Pulmonary artery endothelial cell (primary cell): ENCODE data around the gene NXF1. TPM values are rescaled to one million over a fixed set of nuclear protein-coding genes. Genes with fewer than 3 reads are reported as not detected.
"Not testable (repeated sequence)": the region's sequence is repeated elsewhere in the genome, so short reads cannot be mapped to it uniquely, and the experiment has no call there.

Source experiments
- DNase-seq: peaks from one replicate; pipeline ENCODE4 v3.0.0-alpha.2; 2011; ENCODE audit warnings: low read depth, low spot score
- total RNA-seq: library from RNA; depleted of rRNA; stranded (reverse); fragments of >200 nt; gene quantifications from 2 replicates; pipeline ENCODE4 v1.2.3, GENCODE V29; 2014

NXF1 gene
- 14.8 and 38.9 TPM in 2 replicates for total RNA-seq

DNA sequence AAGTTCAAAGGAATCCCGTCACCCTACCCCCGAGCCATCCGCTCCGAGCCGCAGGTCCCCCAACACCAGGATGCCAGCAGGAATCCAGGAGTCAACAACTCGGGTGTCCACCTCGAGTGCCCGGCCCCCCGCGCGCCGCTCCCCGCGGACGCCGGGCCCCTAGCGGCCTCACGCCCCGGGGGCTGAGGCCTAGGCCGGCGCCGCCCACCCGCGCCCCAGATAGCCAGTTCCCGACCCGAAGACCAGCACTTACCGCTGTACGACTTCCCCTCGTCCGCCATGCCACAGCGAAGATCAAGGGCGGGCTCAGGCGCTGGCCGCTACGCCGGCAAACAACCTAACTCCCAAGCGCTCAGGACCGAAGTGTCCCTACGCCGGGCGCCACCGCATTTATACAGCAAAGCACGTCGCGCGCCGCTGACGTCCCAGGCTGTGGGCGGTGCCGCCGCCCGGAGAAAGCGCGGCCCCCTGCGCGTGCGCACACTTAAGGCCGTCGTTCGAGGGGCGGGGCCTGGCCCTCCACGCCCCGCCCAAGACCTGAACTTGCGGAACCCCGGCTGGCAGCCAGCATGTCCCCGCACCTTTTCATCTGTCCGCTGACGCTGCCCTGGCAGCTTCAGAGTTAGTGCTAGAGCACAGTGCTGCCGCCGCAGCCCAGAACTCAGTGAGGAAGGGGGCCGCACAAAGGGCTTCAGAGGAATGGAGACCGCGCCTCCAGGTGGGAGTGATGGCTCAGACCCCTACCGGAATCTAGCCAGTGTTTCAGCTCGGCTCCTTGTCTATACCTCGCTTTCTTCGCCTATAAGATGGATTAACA is at the start of gene NXF1:
Gene NXF1 (minus strand): TSS at position 365 of the 817 bp plus-strand sequence. CDS start 84 bp downstream, at position 281.
- peak; percentile 73 for DNase-seq

- no peak for DNase-seq
These were observed 49.0 kb upstream of the NXF1 start for GRCh38 chr11:62854013-62854824.

DNA sequence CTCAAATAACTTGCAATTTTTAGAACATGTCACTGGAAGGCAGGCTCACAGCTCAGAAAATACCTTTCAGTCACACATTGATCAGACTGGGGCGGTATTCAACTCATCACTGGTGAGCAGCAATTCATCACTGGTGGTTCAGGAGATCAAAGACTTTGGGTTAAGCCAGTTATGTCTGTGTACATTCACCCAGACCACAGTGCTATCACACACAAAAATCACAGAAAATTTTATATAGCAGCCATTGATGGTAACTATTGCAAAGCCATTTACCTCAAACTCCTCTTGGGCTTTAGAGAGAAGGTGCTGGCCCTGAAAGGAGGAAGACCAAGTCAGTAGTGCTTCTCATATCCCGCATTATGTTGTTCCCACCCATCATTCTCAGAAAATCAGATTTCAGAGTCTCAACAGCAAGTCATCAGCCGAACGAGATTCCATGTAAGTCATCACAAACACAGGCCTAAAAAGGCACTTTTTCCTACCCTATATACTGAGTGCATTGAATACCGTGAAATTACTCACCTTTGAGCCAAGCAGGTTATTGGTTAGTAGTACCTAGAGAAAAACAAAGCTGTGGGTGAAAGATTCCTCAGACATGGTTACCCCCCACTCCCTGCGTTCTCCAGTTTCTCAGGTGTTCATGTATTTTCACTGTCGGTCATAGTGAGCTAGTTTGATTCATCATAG is 48.2 kb upstream of the NXF1 start:
- no peak for DNase-seq

DNA sequence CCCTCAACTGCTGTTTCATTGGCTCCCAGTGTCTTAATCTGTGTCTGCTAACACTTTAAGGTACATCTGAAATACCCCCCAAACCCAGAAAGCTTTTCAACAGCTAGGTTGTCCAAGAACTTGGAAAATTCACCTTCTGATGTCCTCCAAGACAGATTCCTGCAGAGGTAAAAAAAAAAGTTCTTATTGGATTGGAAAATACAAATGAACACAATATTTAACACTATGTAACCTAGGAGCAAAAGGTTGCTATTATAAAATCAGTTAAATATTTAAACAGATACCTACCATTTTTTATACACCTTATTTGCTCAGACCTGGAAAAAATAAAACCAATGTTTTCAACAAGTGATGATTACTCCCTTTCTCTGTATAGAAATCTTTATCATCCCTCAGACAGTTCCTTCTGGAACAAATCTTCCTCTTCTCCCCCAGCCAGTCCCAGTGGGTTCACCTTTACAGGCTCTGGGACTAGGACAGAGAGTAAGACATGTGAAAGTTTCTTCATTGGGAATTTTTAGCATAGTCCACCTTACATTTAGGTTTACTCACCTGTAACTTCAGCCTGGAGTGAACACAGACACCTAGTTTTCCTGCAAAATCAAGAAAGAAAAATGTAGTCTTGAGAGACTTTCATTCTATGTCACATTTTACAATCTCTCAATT is 47.4 kb upstream of the NXF1 start:
- DNase-seq: no peak

- DNase-seq: no peak
These were observed 46.7 kb upstream of the NXF1 start for GRCh38 chr11:62851807-62852522.

- DNase-seq: no peak
These were observed 45.9 kb upstream of the NXF1 start for GRCh38 chr11:62850911-62851806.

GRCh38 chr11:62847767-62848314 is 42.6 kb upstream of the NXF1 start:
- DNase-seq: no peak

DNA sequence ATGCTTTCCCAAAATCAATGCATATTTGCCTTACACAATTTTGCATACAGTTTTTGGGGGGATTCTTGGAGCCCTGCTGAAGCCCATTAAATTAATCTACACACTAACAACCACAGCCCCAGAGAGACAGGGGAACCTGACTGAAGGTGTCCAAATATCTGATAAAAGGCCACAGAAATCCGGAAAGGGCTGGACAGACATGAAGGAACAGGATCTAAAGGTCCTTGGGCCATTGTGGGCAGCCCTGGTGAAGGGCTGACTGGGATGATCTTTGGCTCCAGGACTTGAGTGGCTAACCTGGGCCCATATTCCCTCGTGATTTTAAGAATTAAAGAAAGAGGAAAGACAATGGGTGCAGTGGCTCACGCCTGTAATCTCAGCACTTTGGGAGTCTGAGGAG is 40.9 kb upstream of the NXF1 start:
- DNase-seq: no peak

DNA sequence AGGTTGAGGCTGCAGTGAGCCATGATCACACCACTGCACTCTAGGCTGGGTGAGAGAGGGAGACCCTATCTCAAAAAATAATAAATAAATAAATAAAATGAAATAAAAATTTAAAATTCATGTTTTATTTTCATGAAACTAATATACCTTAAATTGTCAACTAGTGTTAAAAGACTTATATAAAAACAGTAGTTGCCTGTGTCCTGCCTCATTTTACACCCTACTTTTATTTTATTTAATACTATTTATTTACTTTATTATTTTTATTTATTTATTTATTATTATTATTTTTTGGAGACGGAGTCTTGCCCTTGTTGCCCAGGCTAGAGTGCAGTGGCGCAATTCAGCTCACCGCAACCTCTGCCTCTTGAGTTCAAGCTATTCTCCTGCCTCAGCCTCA is 38.9 kb upstream of the NXF1 start:
- no peak for DNase-seq

DNA sequence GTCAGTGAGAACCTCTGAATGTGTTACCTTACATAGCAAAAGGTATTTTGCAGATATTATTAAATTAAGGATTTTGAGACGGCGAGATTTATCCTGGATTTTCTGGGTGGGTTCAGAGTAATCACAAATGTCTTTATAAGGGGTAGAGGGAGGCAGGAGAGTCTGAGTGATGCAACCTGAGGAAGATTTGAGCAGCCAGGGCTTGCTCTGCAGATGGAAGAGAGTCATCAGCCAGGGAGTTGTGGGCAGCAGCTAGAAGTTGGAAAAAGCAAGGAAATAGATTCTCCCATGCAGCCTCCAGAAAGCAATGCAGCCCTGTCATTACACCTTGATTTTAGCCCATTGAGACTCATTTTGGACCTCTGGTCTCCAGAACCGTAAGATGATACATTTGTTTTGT is 38.2 kb upstream of the NXF1 start:
- no peak for DNase-seq

GRCh38 chr11:62842891-62843290 is 37.7 kb upstream of the NXF1 start:
- DNase-seq: not testable (repeated sequence)

GRCh38 chr11:62842171-62842741 is 37.0 kb upstream of the NXF1 start:
- no peak for DNase-seq

GRCh38 chr11:62841361-62842170 is 36.3 kb upstream of the NXF1 start:
- DNase-seq: peak; percentile 97

DNA sequence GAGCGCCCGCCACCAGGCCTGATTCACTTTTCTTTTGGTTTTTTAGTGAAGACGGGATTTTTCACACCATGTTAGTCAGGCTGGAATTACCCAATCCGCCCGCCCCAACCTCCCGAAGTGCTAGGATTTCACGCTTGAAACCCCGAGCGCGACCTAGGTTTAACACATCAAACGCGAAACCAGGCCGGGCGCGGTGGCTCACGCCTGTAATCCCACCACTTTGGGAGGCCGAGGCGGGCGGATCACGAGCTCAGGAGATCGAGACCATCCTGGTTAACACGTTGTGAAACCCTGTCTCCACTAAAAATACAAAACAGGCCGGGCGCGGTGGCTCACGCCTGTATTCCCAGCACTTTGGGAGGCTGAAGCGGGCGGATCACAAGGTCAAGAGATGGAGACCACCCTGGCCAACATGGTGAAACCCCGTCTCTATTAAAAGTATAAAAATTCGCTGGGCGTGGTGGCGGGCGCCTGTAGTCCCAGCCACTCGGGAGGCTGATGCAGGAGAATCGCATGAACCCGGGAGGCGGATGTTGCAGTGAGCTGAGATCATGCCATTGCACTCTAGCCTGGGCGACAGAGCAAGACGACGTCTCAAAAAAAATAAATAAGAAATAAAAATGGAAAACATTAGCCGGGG is 35.6 kb upstream of the NXF1 start:
- DNase-seq: not testable (repeated sequence)

DNA sequence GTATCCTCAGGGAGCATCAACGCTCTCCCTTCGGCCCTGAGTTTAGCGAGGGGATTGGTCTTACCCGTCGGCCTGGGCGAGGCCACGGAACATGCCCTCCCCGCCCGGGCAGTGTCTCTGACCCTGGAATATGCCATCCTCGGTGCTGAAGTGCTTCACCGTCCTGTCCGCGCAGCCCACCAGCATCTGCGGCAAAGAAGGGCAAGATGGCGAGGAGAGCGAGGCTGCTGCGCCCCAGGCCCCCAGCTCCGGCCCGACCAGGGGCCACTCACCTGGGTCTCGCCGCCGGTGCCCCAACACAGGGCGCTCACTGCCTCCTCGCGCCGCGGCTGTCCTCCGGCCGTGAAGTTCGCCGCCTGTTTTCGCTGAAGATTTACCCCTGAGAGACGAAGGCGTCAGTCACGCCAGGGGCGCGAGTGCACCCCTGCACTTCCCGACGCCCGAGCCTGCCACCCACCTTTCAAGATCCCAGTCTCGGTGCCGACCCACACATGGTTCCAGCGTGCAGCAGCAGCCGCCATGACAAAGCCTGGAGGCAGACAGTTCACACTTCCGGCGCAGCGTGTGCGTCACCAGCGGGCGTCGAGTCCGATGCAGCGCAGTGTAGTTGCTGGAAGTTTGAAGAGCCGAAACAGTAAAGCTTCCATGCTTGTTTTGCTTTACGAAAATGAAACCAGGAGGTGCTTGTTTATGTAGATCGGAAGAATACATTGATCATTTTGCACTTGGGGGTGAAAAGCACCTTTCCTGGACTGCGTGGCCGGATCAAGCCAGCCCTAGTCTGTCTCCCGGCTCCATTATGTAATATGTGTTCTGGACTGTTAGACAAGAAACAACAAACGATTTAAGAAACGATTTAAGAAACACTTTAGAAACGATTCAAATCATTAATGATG is 34.1 kb upstream of the NXF1 start, which contains the start of gene WDR74:
Gene WDR74 (minus strand): TSS at position 541 of the 896 bp plus-strand sequence. CDS start 20 bp downstream, at position 521.
- peak; percentile 77 for DNase-seq

GRCh38 chr11:62835336-62835735 is 30.1 kb upstream of the NXF1 start:
- no peak for DNase-seq
